Vagina (tissue), 2 donors: Measurements from ENCODE around the gene GALNTL6.

Source experiments
- POLR2A ChIP-seq, 2 donors: fragments of 450-650 bp; IDR thresholded peaks; one replicate each; pipeline ENCODE4 v1.6.1; 2017; ENCODE audit warnings: antibody characterized with exemption in 2 of 2, mild to moderate bottlenecking in 2 of 2, moderate library complexity in 2 of 2
- POLR2AphosphoS5 ChIP-seq, 2 donors: sonication (generic); formaldehyde crosslinking; IDR thresholded peaks; one replicate each; pipeline ENCODE4 v1.9.0; 2017; ENCODE audit warnings: antibody characterized with exemption in 2 of 2, mild to moderate bottlenecking in 2 of 2, low read depth in 1 of 2; ENCODE audit not compliant: insufficient read depth in 1 of 2
- TF ChIP-seq, protein P1 (sequence below), 3 experiments: fragments of 450-650 bp in 2 of 3; fragments of 200-600 bp in 1 of 3; sonication (generic) in 1 of 3; IDR thresholded peaks; one replicate each; pipeline ENCODE4 v1.5.1; 2017 to 2019; ENCODE audit warnings: antibody characterized with exemption in 3 of 3, mild to moderate bottlenecking in 2 of 3, moderate library complexity in 2 of 3

DNA sequence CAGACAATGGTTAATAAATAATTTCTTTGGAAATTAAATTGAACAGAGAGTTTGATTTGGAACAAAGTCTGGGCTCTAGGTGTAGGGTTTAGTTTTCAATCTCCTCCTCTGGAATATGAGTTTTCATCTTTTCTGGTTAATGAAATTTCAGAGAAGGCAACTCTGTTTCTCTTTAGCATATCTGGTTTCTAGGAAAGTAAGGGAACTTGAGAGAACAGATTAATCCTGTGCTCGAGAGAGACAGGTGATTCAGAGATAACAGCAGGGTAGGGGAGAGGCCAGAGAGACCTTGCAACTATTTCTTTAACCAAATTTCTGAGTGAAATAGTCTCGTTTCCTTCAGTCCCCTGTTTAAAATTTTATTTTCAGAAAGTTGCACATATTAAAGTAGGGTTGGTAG lies 275.4 kb downstream of the GALNTL6 start:
- TF ChIP-seq, protein P1, sequence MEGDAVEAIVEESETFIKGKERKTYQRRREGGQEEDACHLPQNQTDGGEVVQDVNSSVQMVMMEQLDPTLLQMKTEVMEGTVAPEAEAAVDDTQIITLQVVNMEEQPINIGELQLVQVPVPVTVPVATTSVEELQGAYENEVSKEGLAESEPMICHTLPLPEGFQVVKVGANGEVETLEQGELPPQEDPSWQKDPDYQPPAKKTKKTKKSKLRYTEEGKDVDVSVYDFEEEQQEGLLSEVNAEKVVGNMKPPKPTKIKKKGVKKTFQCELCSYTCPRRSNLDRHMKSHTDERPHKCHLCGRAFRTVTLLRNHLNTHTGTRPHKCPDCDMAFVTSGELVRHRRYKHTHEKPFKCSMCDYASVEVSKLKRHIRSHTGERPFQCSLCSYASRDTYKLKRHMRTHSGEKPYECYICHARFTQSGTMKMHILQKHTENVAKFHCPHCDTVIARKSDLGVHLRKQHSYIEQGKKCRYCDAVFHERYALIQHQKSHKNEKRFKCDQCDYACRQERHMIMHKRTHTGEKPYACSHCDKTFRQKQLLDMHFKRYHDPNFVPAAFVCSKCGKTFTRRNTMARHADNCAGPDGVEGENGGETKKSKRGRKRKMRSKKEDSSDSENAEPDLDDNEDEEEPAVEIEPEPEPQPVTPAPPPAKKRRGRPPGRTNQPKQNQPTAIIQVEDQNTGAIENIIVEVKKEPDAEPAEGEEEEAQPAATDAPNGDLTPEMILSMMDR (IDR thresholded peaks at IDR 0.05), result no peak
- TF ChIP-seq POLR2A (IDR thresholded peaks at IDR 0.05) (no peak), POLR2AphosphoS5 (IDR thresholded peaks at IDR 0.05; ENCODE audit: insufficient read depth in 1 of 2, low read depth in 1 of 2) (no peak)
